Vagina (tissue), 2 donors: ENCODE results near the gene CX3CL1.

ENCODE experiments used
- CTCF ChIP-seq, 3 experiments: fragments of 450-650 bp in 2 of 3; fragments of 200-600 bp in 1 of 3; sonication (generic) in 1 of 3; IDR thresholded peaks; one replicate each; pipeline ENCODE4 v1.5.1; 2017 to 2019; ENCODE audit warnings: antibody characterized with exemption in 3 of 3, mild to moderate bottlenecking in 2 of 3, moderate library complexity in 2 of 3
- POLR2A ChIP-seq, 2 donors: fragments of 450-650 bp; IDR thresholded peaks; one replicate each; pipeline ENCODE4 v1.6.1; 2017; ENCODE audit warnings: antibody characterized with exemption in 2 of 2, mild to moderate bottlenecking in 2 of 2, moderate library complexity in 2 of 2
- POLR2AphosphoS5 ChIP-seq, 2 donors: sonication (generic); formaldehyde crosslinking; IDR thresholded peaks; one replicate each; pipeline ENCODE4 v1.9.0; 2017; ENCODE audit warnings: antibody characterized with exemption in 2 of 2, mild to moderate bottlenecking in 2 of 2, low read depth in 1 of 2; ENCODE audit not compliant: insufficient read depth in 1 of 2

GRCh38 chr16:57395026-57395425 lies 22.7 kb downstream of the CX3CL1 start:
- no peak for TF ChIP-seq CTCF (IDR thresholded peaks at IDR 0.05)
- TF ChIP-seq POLR2AphosphoS5 (IDR thresholded peaks at IDR 0.05; ENCODE audit: insufficient read depth in 1 of 2, low read depth in 1 of 2): no peak
- TF ChIP-seq POLR2A (IDR thresholded peaks at IDR 0.05): no peak
